Measurements from ENCODE around the gene SLC47A1. TPM values are rescaled to one million over a fixed set of nuclear protein-coding genes. Genes with fewer than 3 reads are reported as not detected.

Gene SLC47A1, protein sequence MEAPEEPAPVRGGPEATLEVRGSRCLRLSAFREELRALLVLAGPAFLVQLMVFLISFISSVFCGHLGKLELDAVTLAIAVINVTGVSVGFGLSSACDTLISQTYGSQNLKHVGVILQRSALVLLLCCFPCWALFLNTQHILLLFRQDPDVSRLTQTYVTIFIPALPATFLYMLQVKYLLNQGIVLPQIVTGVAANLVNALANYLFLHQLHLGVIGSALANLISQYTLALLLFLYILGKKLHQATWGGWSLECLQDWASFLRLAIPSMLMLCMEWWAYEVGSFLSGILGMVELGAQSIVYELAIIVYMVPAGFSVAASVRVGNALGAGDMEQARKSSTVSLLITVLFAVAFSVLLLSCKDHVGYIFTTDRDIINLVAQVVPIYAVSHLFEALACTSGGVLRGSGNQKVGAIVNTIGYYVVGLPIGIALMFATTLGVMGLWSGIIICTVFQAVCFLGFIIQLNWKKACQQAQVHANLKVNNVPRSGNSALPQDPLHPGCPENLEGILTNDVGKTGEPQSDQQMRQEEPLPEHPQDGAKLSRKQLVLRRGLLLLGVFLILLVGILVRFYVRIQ
- 10 to 100 TPM in 3 of 4 donors, 1 to 10 TPM in 1; 9.7 to 62.7 (median 30.6) TPM for total RNA-seq

DNA sequence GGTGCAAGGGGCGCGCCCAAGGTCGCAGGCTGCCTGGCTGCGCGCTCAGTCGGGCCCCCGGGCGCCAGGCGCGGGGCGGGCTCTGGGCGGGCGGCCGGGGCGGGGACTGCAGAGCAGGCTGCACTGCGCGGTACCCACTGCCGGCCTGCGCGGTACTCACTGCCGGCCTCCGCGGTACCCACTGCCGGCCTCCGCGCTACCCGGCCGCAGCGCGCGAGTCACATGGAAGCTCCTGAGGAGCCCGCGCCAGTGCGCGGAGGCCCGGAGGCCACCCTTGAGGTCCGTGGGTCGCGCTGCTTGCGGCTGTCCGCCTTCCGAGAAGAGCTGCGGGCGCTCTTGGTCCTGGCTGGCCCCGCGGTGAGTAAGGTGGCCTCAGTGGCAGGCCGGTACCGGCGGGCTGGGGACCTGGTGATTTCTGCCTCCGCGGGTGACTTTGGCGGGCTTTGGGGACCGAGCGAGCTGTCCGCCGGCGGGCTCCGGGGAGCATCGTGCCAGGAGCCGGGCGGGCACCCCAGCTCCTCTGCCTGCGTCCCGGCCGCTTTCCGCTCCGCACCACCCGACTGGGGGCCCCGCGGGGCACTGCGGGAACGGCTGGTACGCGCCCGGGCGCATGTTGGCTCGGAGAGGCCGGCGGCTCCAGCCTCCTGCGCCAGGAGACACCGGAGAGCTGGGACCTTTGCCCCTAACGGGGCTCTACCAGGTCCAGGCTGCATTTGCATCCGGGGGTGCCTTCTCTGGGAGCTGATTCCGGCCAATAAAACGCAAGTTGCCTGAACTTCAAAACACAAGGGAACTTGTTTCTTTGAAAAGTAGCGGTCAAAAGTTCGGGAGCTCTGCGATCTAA, at the start of gene SLC47A1:
TSS of gene SLC47A1 (plus strand) at position 137 of the 844 bp plus-strand sequence. CDS start at position 223, 86 bp downstream.
- 2% methylated on average over 6 to 52 of the region's 87 CpGs for WGBS, 2 donors
- no peak for DNase-seq (ENCODE audit: low spot score in 2 of 2)
- intact Hi-C loops (cut with DNase I; ENCODE audit: low total_unique reads) = no loop called here
- TF ChIP-seq POLR2A (IDR thresholded peaks at IDR 0.05) = no peak
- TF ChIP-seq, protein P1, sequence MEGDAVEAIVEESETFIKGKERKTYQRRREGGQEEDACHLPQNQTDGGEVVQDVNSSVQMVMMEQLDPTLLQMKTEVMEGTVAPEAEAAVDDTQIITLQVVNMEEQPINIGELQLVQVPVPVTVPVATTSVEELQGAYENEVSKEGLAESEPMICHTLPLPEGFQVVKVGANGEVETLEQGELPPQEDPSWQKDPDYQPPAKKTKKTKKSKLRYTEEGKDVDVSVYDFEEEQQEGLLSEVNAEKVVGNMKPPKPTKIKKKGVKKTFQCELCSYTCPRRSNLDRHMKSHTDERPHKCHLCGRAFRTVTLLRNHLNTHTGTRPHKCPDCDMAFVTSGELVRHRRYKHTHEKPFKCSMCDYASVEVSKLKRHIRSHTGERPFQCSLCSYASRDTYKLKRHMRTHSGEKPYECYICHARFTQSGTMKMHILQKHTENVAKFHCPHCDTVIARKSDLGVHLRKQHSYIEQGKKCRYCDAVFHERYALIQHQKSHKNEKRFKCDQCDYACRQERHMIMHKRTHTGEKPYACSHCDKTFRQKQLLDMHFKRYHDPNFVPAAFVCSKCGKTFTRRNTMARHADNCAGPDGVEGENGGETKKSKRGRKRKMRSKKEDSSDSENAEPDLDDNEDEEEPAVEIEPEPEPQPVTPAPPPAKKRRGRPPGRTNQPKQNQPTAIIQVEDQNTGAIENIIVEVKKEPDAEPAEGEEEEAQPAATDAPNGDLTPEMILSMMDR (IDR thresholded peaks at IDR 0.05) = no peak
- H3K4me3 ChIP-seq (ENCODE audit: low read depth, poor library complexity, severe bottlenecking) = peak within 1 kb of the TSS; percentile 40

DNA sequence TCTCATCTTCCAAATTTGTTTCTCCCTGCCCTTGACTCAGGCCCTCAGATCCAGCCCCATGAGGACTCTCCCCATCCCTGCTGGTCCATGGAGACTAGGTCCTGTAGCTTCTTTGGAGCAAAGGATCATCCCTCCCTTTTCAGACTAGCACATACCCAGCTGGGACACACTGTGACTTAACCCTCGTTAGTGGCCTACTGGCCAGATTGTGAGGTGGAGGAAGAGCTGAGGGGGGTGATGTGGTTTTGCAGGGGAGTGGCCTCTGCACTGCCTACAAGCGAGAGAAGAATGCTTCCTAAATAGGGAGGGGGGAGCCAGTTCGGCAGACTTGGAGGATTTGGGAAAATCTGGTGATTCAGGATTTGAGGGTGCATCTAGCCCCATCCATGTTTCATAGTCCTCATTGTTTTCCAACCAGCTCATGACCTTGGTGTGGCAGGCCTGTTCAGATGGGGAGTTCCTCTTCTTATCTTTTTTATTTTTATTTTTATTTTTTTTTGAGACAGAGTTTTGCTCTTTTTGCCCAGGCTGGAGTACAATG, 47.8 kb upstream of the SLC47A1 start:
- no peak for DNase-seq (ENCODE audit: low spot score in 2 of 2)
- 62 to 72% methylated on average over 3 of the region's 3 CpGs for WGBS, 2 donors

DNA sequence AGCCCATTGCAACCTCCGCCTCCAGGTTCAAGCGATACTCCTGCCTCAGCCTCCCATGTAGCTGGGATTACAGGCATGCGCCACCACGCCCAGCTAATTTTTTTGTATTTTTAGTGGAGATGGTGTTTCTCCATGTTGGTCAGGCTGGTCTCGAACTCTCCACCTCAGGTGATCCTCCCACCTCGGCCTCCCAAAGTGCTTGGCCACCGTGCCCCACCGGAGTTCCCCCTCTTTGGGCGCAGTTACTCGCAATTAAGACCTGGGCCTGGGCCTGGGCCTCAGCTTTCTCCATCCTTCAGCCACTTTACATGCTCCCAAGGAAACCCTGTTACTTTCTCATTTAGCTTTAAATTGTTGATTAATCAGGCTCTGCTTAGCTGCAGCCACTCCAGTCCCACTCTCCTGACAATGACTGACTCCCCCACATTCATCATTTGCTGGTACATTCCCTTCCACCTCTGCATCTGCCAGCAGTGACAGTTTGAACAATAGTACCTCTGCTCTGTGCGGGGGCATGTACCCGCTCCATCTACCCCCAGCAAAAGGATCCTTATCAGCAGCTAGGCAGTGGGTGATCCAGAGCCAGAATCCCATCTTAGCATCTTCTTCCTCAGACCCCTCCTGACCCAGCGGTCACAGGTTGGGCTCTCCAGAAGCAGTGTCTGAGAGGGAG, 47.2 kb upstream of the SLC47A1 start:
- 94 to 96% methylated on average over 13 of the region's 13 CpGs for WGBS, 2 donors
- DNase-seq (ENCODE audit: low spot score in 2 of 2) = no peak
- no peak for TF ChIP-seq POLR2A (IDR thresholded peaks at IDR 0.05)
- TF ChIP-seq, protein P1 (IDR thresholded peaks at IDR 0.05) = no peak
- H3K4me3 ChIP-seq (ENCODE audit: low read depth, poor library complexity, severe bottlenecking) = no peak overlapping the region
- intact Hi-C loops (cut with DNase I; ENCODE audit: low total_unique reads) = no loop called here

More for the DNA sequence above, 47.8 kb upstream of the SLC47A1 start:
- no peak overlapping the region for H3K4me3 ChIP-seq (ENCODE audit: low read depth, poor library complexity, severe bottlenecking)
- TF ChIP-seq, protein P1 (IDR thresholded peaks at IDR 0.05) = no peak
- TF ChIP-seq POLR2A (IDR thresholded peaks at IDR 0.05) = no peak
- intact Hi-C loops (cut with DNase I; ENCODE audit: low total_unique reads) = no loop called here

DNA sequence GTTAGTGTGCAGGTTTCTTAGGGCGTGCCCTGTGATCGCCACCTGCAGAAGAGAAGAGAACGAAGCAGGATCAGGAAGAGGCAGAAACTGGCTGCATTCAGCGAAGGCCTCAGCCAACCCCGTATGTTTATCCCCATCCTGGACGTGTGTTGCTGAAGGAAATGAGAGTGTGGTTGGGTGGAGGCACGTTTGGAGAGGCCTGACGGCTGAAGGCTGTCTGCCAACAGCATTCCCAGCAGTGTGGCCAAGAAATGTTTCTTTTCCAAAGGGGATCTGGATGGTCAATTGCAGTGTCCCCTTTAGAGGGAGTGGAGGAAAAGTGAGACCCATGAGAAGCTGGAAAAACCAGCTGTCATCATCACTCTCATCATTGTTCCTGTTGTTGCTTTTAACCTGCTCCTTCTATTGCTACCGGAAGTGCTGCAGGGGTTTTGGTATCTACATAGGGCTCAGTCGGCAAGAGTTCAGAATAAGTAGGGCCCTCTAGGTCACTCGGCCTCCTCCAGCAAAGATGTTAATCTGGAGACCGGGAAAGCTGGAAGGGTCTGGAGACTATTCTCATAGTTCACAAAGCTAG, 46.5 kb upstream of the SLC47A1 start:
- no peak for DNase-seq (ENCODE audit: low spot score in 2 of 2)
- no peak overlapping the region for H3K4me3 ChIP-seq (ENCODE audit: low read depth, poor library complexity, severe bottlenecking)
- intact Hi-C loops (cut with DNase I; ENCODE audit: low total_unique reads) = no loop called here
- 23 to 31% methylated on average over 12 of the region's 12 CpGs for WGBS, 2 donors
- TF ChIP-seq, protein P1 (IDR thresholded peaks at IDR 0.05) = no peak
- no peak for TF ChIP-seq POLR2A (IDR thresholded peaks at IDR 0.05)

DNA sequence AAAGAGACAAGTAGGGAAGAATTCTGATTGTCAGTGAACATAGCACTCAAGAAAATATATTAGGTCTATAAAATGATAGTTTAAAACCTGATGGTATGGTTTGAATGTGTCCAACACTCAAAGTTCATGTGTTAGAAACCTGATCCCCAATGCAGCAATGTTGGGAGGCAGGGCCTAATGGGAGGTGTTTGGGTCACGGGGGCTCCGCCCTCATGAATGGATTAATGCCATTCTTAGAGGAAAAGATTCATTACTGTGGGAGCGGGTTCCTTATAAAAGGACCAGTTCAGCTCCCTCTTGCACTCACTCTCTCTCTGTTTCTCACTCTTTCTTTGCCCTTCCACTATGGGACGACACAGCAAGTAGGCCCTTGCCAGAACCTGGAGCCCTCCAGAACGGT, 41.5 kb upstream of the SLC47A1 start:
- 84 to 86% methylated on average over 5 of the region's 5 CpGs for WGBS, 2 donors
- no peak for TF ChIP-seq POLR2A (IDR thresholded peaks at IDR 0.05)
- TF ChIP-seq, protein P1 (IDR thresholded peaks at IDR 0.05) = no peak
- peak in 1 of 2 donors; percentile 49 for DNase-seq (ENCODE audit: low spot score in 2 of 2)
- H3K4me3 ChIP-seq (ENCODE audit: low read depth, poor library complexity, severe bottlenecking) = no peak overlapping the region
- intact Hi-C loops (cut with DNase I; ENCODE audit: low total_unique reads) = no loop called here

All from lower leg skin (tissue), 4 donors.